SK-MEL-5 (cell line): ENCODE measurements around the gene DBNDD1. TPM values are rescaled to one million over a fixed set of nuclear protein-coding genes. Genes with fewer than 3 reads are reported as not detected.

ENCODE experiments used
- DNase-seq: peaks from one replicate; pipeline ENCODE4 v3.0.0-alpha.2; 2016; ENCODE audit warnings: low read depth, low spot score
- in situ Hi-C: cut with HindIII; loops from 2 replicates; pipeline ENCODE4 v1.10.0; 2016; ENCODE audit warnings: low sequenced_read_pairs, high pct_unique_total_duplicates, low pct_unique_long_range_greater_than_20kb
- total RNA-seq: library from RNA; depleted of rRNA; stranded (reverse); fragments of >200 nt; shearing (Covaris generic); gene quantifications from 2 replicates; pipeline ENCODE4 v1.2.3, GENCODE V29; 2014; rRNA removed

Gene DBNDD1
- total RNA-seq, 1 experiment from 2014 or later, result 23.1 TPM

DNA sequence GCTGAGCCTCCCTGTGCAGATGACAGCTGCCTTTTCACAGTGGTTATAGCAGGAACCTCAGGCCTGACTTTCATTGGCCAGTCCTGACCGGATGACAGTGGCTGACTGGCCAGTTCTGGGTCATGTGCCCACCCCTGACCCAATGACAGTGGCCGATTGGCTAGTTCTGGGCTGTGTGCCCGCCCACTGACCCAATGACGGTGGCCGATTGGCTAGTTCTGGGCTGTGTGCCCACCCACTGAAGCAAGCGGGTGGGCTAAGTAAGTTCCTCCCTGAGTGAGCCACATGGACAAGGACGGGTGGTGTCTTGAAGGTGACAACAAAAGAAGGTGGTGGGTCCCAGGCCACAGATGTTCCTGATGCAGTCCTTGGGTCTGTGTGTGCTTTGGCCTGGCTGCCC, 61.2 kb downstream of the DBNDD1 start:
- in situ Hi-C loops, result no loop called here
- DNase-seq, result peak; percentile 65

DNA sequence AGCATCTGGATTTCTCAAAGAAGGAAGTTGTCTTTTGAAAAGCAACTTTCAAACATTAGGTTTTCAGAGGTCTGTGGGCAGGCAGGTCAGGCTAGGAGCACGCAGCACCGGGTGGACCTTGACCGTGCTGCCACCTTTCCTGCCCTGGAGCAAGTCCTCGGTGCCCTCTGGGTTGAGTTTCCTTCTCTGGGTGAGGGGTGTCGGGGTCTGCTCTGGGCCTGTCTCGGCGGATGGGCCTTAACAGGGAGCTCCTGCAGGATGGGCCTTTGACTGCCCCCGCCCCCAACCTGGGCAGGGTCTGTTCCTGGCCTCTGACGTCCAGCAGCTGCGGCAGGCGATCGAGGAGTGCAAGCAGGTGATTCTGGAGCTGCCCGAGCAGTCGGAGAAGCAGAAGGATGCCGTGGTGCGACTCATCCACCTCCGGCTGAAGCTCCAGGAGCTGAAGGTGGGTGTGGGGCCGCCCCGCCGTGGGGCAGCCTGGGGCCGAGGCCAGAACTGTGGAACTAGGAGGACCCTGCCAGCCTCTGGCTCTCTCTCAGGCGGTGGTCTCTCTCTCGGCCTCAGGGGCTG, 62.0 kb downstream of the DBNDD1 start:
- in situ Hi-C loops, result no loop called here
- DNase-seq, result no peak

DNA sequence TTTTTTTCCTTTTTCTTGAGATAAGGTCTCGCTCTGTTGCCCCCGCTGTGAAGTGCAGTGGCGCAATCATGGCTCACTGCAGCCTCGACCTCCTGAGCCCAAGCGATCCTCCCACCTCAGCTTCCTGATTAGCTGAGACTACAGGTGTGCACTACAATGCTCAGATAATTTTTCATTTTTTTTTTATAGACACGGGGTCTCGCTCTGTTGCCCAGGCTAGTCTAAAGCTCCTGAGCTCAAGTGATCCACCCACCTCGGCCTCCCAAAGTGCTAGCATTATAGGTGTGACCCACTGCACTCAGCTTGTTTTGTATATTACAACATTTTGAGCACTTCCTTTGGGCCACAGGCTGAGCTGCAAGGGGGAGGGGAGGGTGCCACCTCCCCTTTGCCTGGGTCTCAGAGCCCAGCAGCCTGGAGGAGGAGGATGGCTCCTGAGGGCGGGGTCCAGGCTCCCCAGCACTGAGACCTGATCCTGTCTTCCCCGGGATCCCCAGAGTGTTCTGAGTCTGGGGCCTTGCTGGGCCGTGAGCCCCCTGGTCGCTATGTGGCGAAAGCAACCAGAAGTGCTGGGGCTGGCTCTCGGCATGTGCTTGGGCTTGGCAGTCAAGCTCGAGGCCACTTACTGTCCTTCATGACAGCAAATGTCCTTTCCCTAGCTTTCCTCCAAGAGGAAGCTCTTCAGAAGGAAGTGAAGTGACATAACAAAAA, 62.6 kb downstream of the DBNDD1 start:
- in situ Hi-C loops, result no loop called here
- DNase-seq, result no peak

DNA sequence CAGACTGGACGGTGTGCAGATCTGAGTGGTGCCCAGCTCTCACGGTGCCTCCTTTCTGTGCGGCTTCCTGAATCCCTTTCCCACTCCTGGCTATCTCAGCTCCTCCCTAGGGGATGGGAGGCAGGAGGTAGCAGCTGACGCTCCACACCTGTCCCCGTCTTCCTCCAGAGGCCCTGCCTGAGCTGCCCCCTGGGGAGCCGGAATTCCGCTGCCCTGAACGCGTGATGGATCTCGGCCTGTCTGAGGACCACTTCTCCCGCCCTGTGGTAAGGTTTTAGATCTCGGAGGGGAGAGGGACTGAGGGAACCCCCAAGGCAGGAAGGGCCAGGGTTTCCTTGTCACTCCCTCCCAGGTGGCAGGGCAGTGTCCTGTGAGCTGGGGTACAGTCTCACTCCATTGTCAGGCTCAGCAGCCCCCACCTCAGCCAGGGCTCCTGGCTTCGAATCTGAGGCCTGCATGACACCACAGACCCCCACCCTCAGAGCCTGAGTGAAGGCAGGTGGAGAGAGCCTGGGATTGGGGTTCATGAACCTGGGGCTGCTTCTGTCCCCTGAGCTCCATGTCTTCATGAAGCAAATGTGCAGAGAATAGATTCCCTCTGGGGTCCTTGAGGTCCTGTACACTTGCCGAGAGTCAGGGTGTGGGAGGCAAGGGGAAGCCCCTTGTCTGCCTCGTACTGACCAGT, 64.1 kb downstream of the DBNDD1 start:
- in situ Hi-C loops, result no loop called here

More for the DNA sequence above, 64.1 kb downstream of the DBNDD1 start:
- no peak for DNase-seq

Other genes starting within 250 kb of the DBNDD1 start
- 12.0 and 14.5 TPM in 2 replicates for gene FANCA, start 202.8 kb downstream of the DBNDD1 start, total RNA-seq
- 19.6 and 20.2 TPM in 2 replicates for gene SPIRE2, start 191.0 kb downstream of the DBNDD1 start, total RNA-seq
- gene TCF25, start 145.9 kb downstream of the DBNDD1 start, total RNA-seq, result 76.6 and 93.1 TPM in 2 replicates
- gene MC1R, start 100.6 kb downstream of the DBNDD1 start, total RNA-seq, result 14.3 and 17.2 TPM in 2 replicates
- 208 and 219 TPM in 2 replicates for gene TUBB3, start 96.1 kb downstream of the DBNDD1 start, total RNA-seq
- gene DEF8, start 70.7 kb downstream of the DBNDD1 start, total RNA-seq, result 77.9 and 82.0 TPM in 2 replicates
- 4.1 and 6.2 TPM in 2 replicates for gene PRDM7, start 57.9 kb upstream of the DBNDD1 start, total RNA-seq